ENCODE data around the gene GATA5.

DNA sequence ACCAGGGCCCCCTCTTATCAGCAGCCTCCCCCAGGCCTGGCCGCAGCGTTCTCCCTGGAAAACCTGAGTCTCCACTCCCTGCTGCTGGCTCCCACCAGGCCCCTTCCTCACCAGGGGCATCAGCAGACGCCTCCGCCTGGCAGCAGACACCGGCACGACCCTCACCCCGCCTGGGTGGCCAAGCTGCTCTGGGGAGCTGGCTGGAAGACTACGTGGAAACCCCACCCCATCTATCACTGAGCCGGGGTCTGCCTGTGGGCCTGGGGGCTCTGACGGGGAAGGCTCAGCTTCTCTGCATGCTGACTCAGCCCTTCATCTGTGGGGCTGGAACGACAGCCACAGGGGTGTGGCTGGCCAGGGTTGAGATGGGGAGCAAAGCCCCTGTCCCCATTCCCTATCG, 29.3 kb downstream of the GATA5 start:
- TF ChIP-seq, protein P1, sequence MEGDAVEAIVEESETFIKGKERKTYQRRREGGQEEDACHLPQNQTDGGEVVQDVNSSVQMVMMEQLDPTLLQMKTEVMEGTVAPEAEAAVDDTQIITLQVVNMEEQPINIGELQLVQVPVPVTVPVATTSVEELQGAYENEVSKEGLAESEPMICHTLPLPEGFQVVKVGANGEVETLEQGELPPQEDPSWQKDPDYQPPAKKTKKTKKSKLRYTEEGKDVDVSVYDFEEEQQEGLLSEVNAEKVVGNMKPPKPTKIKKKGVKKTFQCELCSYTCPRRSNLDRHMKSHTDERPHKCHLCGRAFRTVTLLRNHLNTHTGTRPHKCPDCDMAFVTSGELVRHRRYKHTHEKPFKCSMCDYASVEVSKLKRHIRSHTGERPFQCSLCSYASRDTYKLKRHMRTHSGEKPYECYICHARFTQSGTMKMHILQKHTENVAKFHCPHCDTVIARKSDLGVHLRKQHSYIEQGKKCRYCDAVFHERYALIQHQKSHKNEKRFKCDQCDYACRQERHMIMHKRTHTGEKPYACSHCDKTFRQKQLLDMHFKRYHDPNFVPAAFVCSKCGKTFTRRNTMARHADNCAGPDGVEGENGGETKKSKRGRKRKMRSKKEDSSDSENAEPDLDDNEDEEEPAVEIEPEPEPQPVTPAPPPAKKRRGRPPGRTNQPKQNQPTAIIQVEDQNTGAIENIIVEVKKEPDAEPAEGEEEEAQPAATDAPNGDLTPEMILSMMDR (IDR thresholded peaks at IDR 0.05): no peak
- no peak for TF ChIP-seq EP300 (IDR thresholded peaks at IDR 0.05)
- TF ChIP-seq POLR2A (IDR thresholded peaks at IDR 0.05): no peak
- TF ChIP-seq POLR2AphosphoS5 (IDR thresholded peaks at IDR 0.05): no peak

Data from suprapubic skin (tissue), 4 donors.